ENCODE measurements around the gene CCDC61.
A peak's percentile ranks its signal among the peaks of the same experiment; 100 is the strongest.

Gene CCDC61

DNA sequence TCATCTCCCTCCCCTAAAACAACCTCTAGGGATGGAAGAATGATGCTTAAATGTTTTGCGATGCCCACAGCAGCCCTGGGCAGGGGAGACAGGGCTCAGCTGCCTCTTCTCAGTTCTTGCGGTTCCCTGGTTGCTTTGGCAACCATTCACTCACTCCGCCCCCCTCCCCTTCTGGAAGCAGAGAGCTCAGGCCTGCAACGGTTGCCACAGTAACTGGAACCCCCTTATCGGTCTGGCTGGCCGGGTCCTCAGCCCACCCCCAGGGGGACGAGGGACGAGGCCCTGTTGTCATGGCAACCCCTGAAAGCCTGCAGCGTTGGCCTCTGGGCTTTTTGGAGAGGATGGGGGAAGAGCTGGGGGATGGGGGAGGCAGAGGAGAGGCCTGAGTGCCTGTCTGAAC is 41.1 kb upstream of the CCDC61 start:
- peak; percentile 26 for DNase-seq
- Mint-ChIP-seq H3K27me3 (ENCODE audit: low read depth, poor library complexity) (peaks cover 61% of the 10 kb centered on the region), H3K4me3 (no peak overlapping the region), H3K36me3 (ENCODE audit: low read depth) (no peaks in the 10 kb centered on the region), H3K4me1 (peaks cover 5% of the 10 kb centered on the region), H3K9me3 (no peaks in the 10 kb centered on the region), H3K27ac (no peak overlapping the region)
- no peak for TF ChIP-seq CTCF (IDR thresholded peaks at IDR 0.05)

- Mint-ChIP-seq H3K9me3 (no peaks in the 10 kb centered on the region), H3K27ac (no peak overlapping the region), H3K36me3 (ENCODE audit: low read depth) (no peaks in the 10 kb centered on the region), H3K4me3 (no peak overlapping the region), H3K4me1 (peaks cover 11% of the 10 kb centered on the region), H3K27me3 (ENCODE audit: low read depth, poor library complexity) (peaks cover 68% of the 10 kb centered on the region)
- no peak for TF ChIP-seq CTCF (IDR thresholded peaks at IDR 0.05)
- no peak for DNase-seq
Measured at GRCh38 chr19:45955905-45956608, 39.2 kb upstream of the CCDC61 start.

DNA sequence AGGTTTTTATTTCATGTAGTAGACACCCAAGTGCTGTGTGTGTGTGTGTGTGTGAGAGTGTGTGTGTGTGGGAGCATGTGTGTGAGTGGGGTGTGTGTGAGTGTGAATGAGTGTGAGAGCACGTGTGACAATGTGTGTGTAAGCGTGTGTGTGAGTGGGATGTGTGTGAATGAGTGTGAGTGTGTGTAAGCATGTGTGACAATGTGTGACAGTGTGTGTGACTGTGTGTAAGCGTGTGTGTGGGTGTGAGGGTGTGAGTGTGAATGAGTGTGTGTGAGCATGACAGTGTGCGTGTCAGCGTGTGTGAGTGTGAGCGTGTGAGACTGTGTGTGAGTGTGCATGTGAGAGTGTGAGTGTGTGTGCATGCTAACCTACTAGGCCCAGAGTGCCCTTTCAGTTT is 36.9 kb upstream of the CCDC61 start:
- Mint-ChIP-seq H3K4me3 (no peak overlapping the region), H3K36me3 (ENCODE audit: low read depth) (no peaks in the 10 kb centered on the region), H3K27me3 (ENCODE audit: low read depth, poor library complexity) (peaks cover 72% of the 10 kb centered on the region), H3K4me1 (peaks cover 7% of the 10 kb centered on the region), H3K27ac (no peak overlapping the region), H3K9me3 (no peaks in the 10 kb centered on the region)
- TF ChIP-seq CTCF (IDR thresholded peaks at IDR 0.05) = no peak
- DNase-seq = no peak

DNA sequence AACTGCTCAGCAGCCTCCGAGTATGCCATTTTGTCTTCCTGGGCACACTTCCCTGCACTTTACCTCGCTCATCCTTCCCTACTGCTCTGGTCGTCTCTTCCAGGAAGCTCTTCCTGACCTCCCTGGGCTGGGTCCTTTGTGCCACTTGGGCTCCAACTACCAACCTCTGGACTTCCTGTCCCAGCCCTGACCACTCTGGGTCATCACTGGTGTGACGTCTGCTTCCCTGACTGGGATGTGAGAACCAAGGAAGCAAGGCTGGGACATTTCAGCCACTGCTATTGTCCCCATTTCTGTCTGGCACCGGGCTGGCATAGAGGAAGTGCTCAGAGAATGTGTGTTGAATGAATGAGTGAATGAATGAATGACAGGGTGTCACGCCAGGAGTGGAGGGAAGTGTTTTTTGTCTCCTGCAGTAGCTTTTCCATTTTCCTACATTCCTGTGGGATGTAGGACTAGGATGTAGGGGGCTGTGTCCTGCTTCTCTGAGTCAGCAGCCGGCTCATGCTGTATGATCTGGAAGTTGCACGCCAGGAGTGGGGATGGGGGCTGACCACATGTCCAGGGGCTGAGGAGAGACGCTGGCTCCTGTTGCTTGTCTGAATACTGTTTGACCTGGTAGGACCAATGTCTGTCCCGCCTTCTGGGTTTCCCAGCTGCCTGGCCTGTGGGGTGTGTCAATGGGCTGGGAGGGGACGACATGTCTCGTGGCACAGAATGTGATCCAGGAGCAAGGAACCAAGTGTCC is 36.3 kb upstream of the CCDC61 start:
- H3K4me1 Mint-ChIP-seq = peaks cover 6% of the 10 kb centered on the region
- H3K9me3 Mint-ChIP-seq = no peaks in the 10 kb centered on the region
- no peak for TF ChIP-seq CTCF (IDR thresholded peaks at IDR 0.05)
- peaks cover 77% of the 10 kb centered on the region for H3K27me3 Mint-ChIP-seq (ENCODE audit: low read depth, poor library complexity)
- no peaks in the 10 kb centered on the region for H3K36me3 Mint-ChIP-seq (ENCODE audit: low read depth)
- no peak for DNase-seq
- no peak overlapping the region for H3K4me3 Mint-ChIP-seq
- H3K27ac Mint-ChIP-seq = no peak overlapping the region

DNA sequence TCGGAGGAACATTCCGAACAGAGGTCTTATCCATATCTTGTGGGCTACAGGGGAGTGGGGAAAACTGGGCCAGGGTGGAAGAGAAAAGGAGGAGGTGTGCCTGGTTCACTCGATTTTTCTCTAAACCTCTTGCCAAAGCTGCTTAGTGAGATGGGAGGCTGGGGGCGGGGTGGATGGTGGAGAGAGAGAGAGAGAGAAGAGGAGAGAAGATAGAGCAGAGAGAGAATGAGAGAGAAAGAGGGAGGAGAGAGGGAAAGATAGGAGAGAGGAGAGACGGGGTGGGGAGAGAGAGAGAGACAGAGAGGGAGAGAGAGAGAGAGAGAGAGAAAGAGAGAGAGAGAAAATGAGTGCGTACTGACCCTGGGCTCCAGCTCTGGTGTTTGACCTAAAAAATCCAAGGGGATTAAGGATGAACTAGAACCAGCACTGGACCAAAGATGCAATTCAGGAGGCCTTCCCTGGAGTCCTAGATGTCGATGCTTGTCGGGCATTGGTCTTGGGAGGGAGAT is 35.7 kb upstream of the CCDC61 start:
- DNase-seq = no peak
- Mint-ChIP-seq H3K27ac (no peak overlapping the region), H3K4me3 (no peak overlapping the region), H3K9me3 (no peaks in the 10 kb centered on the region), H3K4me1 (peaks cover 6% of the 10 kb centered on the region), H3K27me3 (ENCODE audit: low read depth, poor library complexity) (peaks cover 81% of the 10 kb centered on the region), H3K36me3 (ENCODE audit: low read depth) (no peaks in the 10 kb centered on the region)
- TF ChIP-seq CTCF (IDR thresholded peaks at IDR 0.05) = no peak
